NOMO-1 (cell line): Measurements from ENCODE around the gene ROPN1B.
"Not testable (repeated sequence)": the region's sequence is repeated elsewhere in the genome, so short reads cannot be mapped to it uniquely, and the experiment has no call there.

ENCODE experiments used
- DNase-seq, 2 experiments: peaks; one replicate each; lab custom pipeline; 2025; ENCODE audit not compliant: unreplicated experiment in 2 of 2; lab: John Stamatoyannopoulos, UW

The ROPN1B gene

GRCh38 chr3:125968701-125969592 is at the start of gene ROPN1B:
Gene ROPN1B (plus strand): TSS chr3:125969178. CDS start chr3:125972055, 2,877 bp downstream.
- not testable (repeated sequence) for DNase-seq

GRCh38 chr3:125920191-125920590 is 48.8 kb upstream of the ROPN1B start:
- not testable (repeated sequence) for DNase-seq

- not testable (repeated sequence) for DNase-seq
These were observed 48.2 kb upstream of the ROPN1B start for GRCh38 chr3:125920751-125921279.

GRCh38 chr3:125921712-125922111 is 47.3 kb upstream of the ROPN1B start:
- DNase-seq, result peak in 1 of 2 experiments; percentile 21

GRCh38 chr3:125923324-125924115 is 45.5 kb upstream of the ROPN1B start:
- not testable (repeated sequence) for DNase-seq

- not testable (repeated sequence) for DNase-seq
These were observed 44.7 kb upstream of the ROPN1B start for GRCh38 chr3:125924276-125924675.

- DNase-seq, result not testable (repeated sequence)
These were observed 43.3 kb upstream of the ROPN1B start for GRCh38 chr3:125925727-125926126.

GRCh38 chr3:125928771-125929545 is 40.0 kb upstream of the ROPN1B start:
- DNase-seq, result peak in 1 of 2 experiments; percentile 12

GRCh38 chr3:125929765-125930164 is 39.2 kb upstream of the ROPN1B start:
- DNase-seq, result not testable (repeated sequence)

- not testable (repeated sequence) for DNase-seq
These were observed 37.6 kb upstream of the ROPN1B start for GRCh38 chr3:125931355-125931880.

GRCh38 chr3:125933397-125934173 is 35.4 kb upstream of the ROPN1B start:
- DNase-seq, result not testable (repeated sequence)

- DNase-seq, result peak; percentile 46 to 50
These were observed 33.6 kb upstream of the ROPN1B start for GRCh38 chr3:125935252-125935874.

GRCh38 chr3:125936210-125936815 is 32.7 kb upstream of the ROPN1B start:
- DNase-seq, result not testable (repeated sequence)

- DNase-seq, result not testable (repeated sequence)
These were observed 32.1 kb upstream of the ROPN1B start for GRCh38 chr3:125936891-125937290.

- DNase-seq, result not testable (repeated sequence)
These were observed 21.2 kb upstream of the ROPN1B start for GRCh38 chr3:125947806-125948205.

GRCh38 chr3:125948901-125949300 is 20.1 kb upstream of the ROPN1B start:
- DNase-seq, result peak in 1 of 2 experiments; percentile 31

GRCh38 chr3:125951176-125951575 is 17.8 kb upstream of the ROPN1B start:
- DNase-seq, result not testable (repeated sequence)

GRCh38 chr3:125957020-125957419 is 12.0 kb upstream of the ROPN1B start:
- not testable (repeated sequence) for DNase-seq
